ENCODE measurements around the gene BOD1.

- TF ChIP-seq CTCF (IDR thresholded peaks at IDR 0.05; ENCODE audit: low read depth, low read length, poor library complexity, severe bottlenecking) (no peak), EZH2phosphoT487 (IDR thresholded peaks at IDR 0.05; ENCODE audit: borderline replicate concordance, low read length) (no peak)
Observed at GRCh38 chr5:173627860-173628392, 11.5 kb upstream of the BOD1 start.
